Measurements from ENCODE around the gene NRCAM. TPM values are rescaled to one million over a fixed set of nuclear protein-coding genes. Genes with fewer than 3 reads are reported as not detected.

Gene NRCAM
- polyA plus RNA-seq, 2 of the 4 experiments (the other 2 are of a cell fraction): 129 to 210 TPM

GRCh38 chr7:108407676-108408075, 48.6 kb downstream of the NRCAM start:
- Histone ChIP-seq H3K27ac (peak overlapping the region in 1 of 2 experiments; percentile 49; a peak in 2 of 6 replicates), H3K4me1 (peaks cover 55% of the 10 kb centered on the region), H3K9me3 (no peaks in the 10 kb centered on the region), H3K4me3 (no peak overlapping the region), H3K4me2 (peak overlapping the region; percentile 45; the same call in 1 of the 3 replicates)
- ChIA-PET CTCF (interaction anchor here (2.7 kb wide), 1 partner anchor 15 kb away, joined by 7 read pairs; no protein-coding TSS in a partner anchor), POLR2A (no interaction called here)
- DNase-seq (ENCODE audit: low read depth in 1 of 2, low spot score in 1 of 2) (no peak), ATAC-seq (no peak), FAIRE-seq (no peak)
- TF ChIP-seq ZSCAN20 (CRISPR knock-in tag; IDR thresholded peaks at IDR 0.05) (no peak), EP300 (IDR thresholded peaks at IDR 0.05) (no peak)
- 93% methylated on average over 2 of the region's 2 CpGs for WGBS (ENCODE audit: missing lambda C conversion rate)

- H3K4me1 ChIP-seq: peaks cover 62% of the 10 kb centered on the region
- WGBS (ENCODE audit: missing lambda C conversion rate): 84% methylated on average over 1 of the region's 1 CpG
- no peak overlapping the region for H3K4me3 ChIP-seq
- peak overlapping the region; percentile 29 to 64; a peak in 4 of 6 replicates for H3K27ac ChIP-seq
- DNase-seq (ENCODE audit: low read depth in 1 of 2, low spot score in 1 of 2) (no peak), FAIRE-seq (peak; percentile 77), ATAC-seq (peak in 1 of 2 experiments; percentile 11; a peak in 1 of 6 replicates)
- TF ChIP-seq CHD2 (IDR thresholded peaks at IDR 0.05; ENCODE audit: low read length, partially characterized antibody) (no peak), EP300 (IDR thresholded peaks at IDR 0.05) (no peak), RNF2 (IDR thresholded peaks at IDR 0.05; ENCODE audit: borderline replicate concordance, low read depth) (no peak), JUN (IDR thresholded peaks at IDR 0.05) (no peak)
- CTCF ChIA-PET: no interaction called here
- no peaks in the 10 kb centered on the region for H3K9me3 ChIP-seq
- POLR2A ChIA-PET: interaction anchor here (1.2 kb wide), 1 partner anchor 50 kb away, joined by 3 read pairs; the partner anchor contains the start of gene NRCAM
- H3K4me2 ChIP-seq: peak overlapping the region; percentile 45
Measured at GRCh38 chr7:108406222-108406890, 49.9 kb downstream of the NRCAM start.

GRCh38 chr7:108404509-108405420, 51.5 kb downstream of the NRCAM start:
- no peak for ATAC-seq
- TF ChIP-seq TFCP2L1 (CRISPR knock-in tag; IDR thresholded peaks at IDR 0.05): no peak
- no peak for TF ChIP-seq HOXB13 (CRISPR knock-in tag; IDR thresholded peaks at IDR 0.05; ENCODE audit: low read depth)
- TF ChIP-seq FOSB (CRISPR knock-in tag; IDR thresholded peaks at IDR 0.05): no peak
- no peak for TF ChIP-seq EHMT2 (IDR thresholded peaks at IDR 0.05; ENCODE audit: low read depth)
- ChIA-PET POLR2A (no interaction called here), CTCF (no interaction called here)
- no peak overlapping the region for H3K4me3 ChIP-seq
- no peak for FAIRE-seq
- 94% methylated on average over 11 of the region's 11 CpGs for WGBS (ENCODE audit: missing lambda C conversion rate)
- 0 out of 6 replicates have a peak overlapping the region, but pooled peaks of 1 of the 2 experiments have one; percentile 5 for H3K27ac ChIP-seq
- H3K4me2 ChIP-seq: no peak overlapping the region
- peaks cover 59% of the 10 kb centered on the region for H3K4me1 ChIP-seq
- no peaks in the 10 kb centered on the region for H3K9me3 ChIP-seq
- DNase-seq (ENCODE audit: low read depth in 1 of 2, low spot score in 1 of 2): no peak

- ChIA-PET POLR2A (no interaction called here), CTCF (interaction anchor here (0.6 to 0.8 kb wide), 2 partner anchors 20 to 387 kb away, joined by 3 read pairs; no protein-coding TSS in a partner anchor)
- DNase-seq (ENCODE audit: low read depth in 1 of 2, low spot score in 1 of 2) (no peak), ATAC-seq (no peak), FAIRE-seq (no peak)
- WGBS (ENCODE audit: missing lambda C conversion rate): 85% methylated on average over 9 of the region's 9 CpGs
- peak overlapping the region; percentile 28; the same call in 2 of the 3 replicates for H3K4me2 ChIP-seq
- H3K4me3 ChIP-seq: no peak overlapping the region
- 0 out of 6 replicates have a peak overlapping the region, but pooled peaks of 1 of the 2 experiments have one; percentile 17 for H3K27ac ChIP-seq
- H3K9me3 ChIP-seq: no peaks in the 10 kb centered on the region
- peaks cover 52% of the 10 kb centered on the region for H3K4me1 ChIP-seq
- no peak for TF ChIP-seq ZC3H11A (IDR thresholded peaks at IDR 0.05)
- TF ChIP-seq, protein P1, sequence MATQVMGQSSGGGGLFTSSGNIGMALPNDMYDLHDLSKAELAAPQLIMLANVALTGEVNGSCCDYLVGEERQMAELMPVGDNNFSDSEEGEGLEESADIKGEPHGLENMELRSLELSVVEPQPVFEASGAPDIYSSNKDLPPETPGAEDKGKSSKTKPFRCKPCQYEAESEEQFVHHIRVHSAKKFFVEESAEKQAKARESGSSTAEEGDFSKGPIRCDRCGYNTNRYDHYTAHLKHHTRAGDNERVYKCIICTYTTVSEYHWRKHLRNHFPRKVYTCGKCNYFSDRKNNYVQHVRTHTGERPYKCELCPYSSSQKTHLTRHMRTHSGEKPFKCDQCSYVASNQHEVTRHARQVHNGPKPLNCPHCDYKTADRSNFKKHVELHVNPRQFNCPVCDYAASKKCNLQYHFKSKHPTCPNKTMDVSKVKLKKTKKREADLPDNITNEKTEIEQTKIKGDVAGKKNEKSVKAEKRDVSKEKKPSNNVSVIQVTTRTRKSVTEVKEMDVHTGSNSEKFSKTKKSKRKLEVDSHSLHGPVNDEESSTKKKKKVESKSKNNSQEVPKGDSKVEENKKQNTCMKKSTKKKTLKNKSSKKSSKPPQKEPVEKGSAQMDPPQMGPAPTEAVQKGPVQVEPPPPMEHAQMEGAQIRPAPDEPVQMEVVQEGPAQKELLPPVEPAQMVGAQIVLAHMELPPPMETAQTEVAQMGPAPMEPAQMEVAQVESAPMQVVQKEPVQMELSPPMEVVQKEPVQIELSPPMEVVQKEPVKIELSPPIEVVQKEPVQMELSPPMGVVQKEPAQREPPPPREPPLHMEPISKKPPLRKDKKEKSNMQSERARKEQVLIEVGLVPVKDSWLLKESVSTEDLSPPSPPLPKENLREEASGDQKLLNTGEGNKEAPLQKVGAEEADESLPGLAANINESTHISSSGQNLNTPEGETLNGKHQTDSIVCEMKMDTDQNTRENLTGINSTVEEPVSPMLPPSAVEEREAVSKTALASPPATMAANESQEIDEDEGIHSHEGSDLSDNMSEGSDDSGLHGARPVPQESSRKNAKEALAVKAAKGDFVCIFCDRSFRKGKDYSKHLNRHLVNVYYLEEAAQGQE (IDR thresholded peaks at IDR 0.05): no peak
- TF ChIP-seq MYC (IDR thresholded peaks at IDR 0.05; ENCODE audit: borderline replicate concordance, low read length): no peak
- no peak for TF ChIP-seq ESRRA (IDR thresholded peaks at IDR 0.05; ENCODE audit: borderline replicate concordance, low read length)
- no peak for TF ChIP-seq KDM1A (IDR thresholded peaks at IDR 0.05; ENCODE audit: low read depth)
- TF ChIP-seq POLR2A (IDR thresholded peaks at IDR 0.05; ENCODE audit: low read length): no peak
- no peak for TF ChIP-seq FOXS1 (CRISPR knock-in tag; IDR thresholded peaks at IDR 0.05)
- TF ChIP-seq CTCF (IDR thresholded peaks at IDR 0.05): no peak
- no peak for TF ChIP-seq EHF (CRISPR knock-in tag; IDR thresholded peaks at IDR 0.05)
- no peak for TF ChIP-seq SREBF2 (IDR thresholded peaks at IDR 0.05)
- TF ChIP-seq TP53 (CRISPR knock-in tag; IDR thresholded peaks at IDR 0.05): no peak
- no peak for TF ChIP-seq EP300 (IDR thresholded peaks at IDR 0.05)
- no peak for TF ChIP-seq NPAS2 (CRISPR knock-in tag; IDR thresholded peaks at IDR 0.05; ENCODE audit: borderline replicate concordance)
- TF ChIP-seq MAZ (IDR thresholded peaks at IDR 0.05; ENCODE audit: borderline replicate concordance, low read depth, low read length): no peak
Measured at GRCh38 chr7:108403597-108404217, 52.5 kb downstream of the NRCAM start.
